Activated T-helper 1 cell treated with Interleukin-2 at 50 U/mL for 16 hours (primary cell): ENCODE results near the gene HNRNPM.
"Not testable (repeated sequence)": the region's sequence is repeated elsewhere in the genome, so short reads cannot be mapped to it uniquely, and the experiment has no call there.

Experiments used
- DNase-seq: peaks from one replicate; pipeline ENCODE4 v3.0.0-alpha.2; 2020; ENCODE audit warnings: low read depth

Gene HNRNPM

GRCh38 chr19:8513036-8513686, 68.4 kb downstream of the HNRNPM start:
- no peak for DNase-seq

GRCh38 chr19:8513687-8514504, 69.1 kb downstream of the HNRNPM start, which contains the start of gene ZNF414:
Gene ZNF414, minus strand, starts transcription at chr19:8514167. Its CDS starts 121 bp downstream, at chr19:8514046.
- DNase-seq = peak; percentile 92

- DNase-seq = not testable (repeated sequence)
Measured at GRCh38 chr19:8514505-8515009, 69.8 kb downstream of the HNRNPM start.

- peak; percentile 28 for DNase-seq
Measured at GRCh38 chr19:8515317-8515716, 70.5 kb downstream of the HNRNPM start.

GRCh38 chr19:8517551-8518442, 73.0 kb downstream of the HNRNPM start:
- peak; percentile 55 for DNase-seq

GRCh38 chr19:8518536-8518935, 73.8 kb downstream of the HNRNPM start:
- no peak for DNase-seq

- no peak for DNase-seq
Measured at GRCh38 chr19:8519388-8519787, 74.6 kb downstream of the HNRNPM start.

- DNase-seq = no peak
Measured at GRCh38 chr19:8525401-8525684, 80.6 kb downstream of the HNRNPM start.

GRCh38 chr19:8526345-8527091, 81.7 kb downstream of the HNRNPM start:
- DNase-seq = no peak

GRCh38 chr19:8528500-8528899, 83.7 kb downstream of the HNRNPM start:
- DNase-seq = no peak

GRCh38 chr19:8529369-8530006, 84.7 kb downstream of the HNRNPM start:
- DNase-seq = no peak

- no peak for DNase-seq
Measured at GRCh38 chr19:8530061-8530679, 85.4 kb downstream of the HNRNPM start.

GRCh38 chr19:8531470-8531869, 86.7 kb downstream of the HNRNPM start:
- DNase-seq = no peak

GRCh38 chr19:8532225-8532624, 87.5 kb downstream of the HNRNPM start:
- no peak for DNase-seq

- DNase-seq = no peak
Measured at GRCh38 chr19:8536282-8536681, 91.5 kb downstream of the HNRNPM start.

GRCh38 chr19:8537099-8537498, 92.3 kb downstream of the HNRNPM start:
- DNase-seq = no peak
